ENCODE results near the gene CPZ. TPM values are rescaled to one million over a fixed set of nuclear protein-coding genes. Genes with fewer than 3 reads are reported as not detected.

The CPZ gene
- total RNA-seq, 1 experiment from 2014 or later = 26.9 TPM

DNA sequence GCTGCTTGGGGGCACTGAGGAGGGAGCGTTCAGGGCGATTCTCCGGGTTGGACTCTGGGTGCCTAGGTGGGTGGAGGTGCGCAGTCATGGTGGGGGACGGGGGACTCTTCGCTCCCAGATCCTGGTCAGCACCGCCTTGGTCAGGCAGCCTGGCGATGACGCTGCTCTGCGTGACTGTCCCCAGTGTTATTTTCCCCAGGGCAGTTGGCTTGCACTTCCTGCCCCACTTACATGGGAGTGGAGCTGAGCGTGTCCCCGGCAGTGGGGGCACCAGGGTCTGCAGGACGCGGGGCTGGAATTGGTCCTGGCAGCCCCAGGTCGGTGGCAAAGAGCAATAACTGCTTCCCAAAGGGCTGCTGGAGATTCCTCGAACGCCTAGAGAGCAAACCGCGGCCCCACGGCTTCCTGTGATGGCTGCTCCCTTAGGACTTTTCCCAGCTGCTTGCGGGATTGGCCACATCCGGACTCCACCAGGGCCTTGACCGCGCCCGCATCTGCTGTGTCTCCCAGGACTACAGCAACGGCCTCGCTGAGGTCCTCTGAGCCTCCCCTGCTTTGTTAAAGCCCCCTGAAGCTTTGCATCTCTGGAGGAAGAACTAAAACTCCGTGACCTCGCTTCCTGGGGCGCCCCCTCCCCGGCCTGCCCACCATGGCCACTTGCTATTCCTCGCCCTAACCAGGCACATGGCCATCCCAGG is 47.7 kb upstream of the CPZ start (continued):
- TF ChIP-seq ZBTB43 (CRISPR knock-in tag; IDR thresholded peaks at IDR 0.05) = no peak
- TF ChIP-seq MYBL2 (CRISPR knock-in tag; IDR thresholded peaks at IDR 0.05) = no peak
- no peak for TF ChIP-seq JUN (CRISPR knock-in tag; IDR thresholded peaks at IDR 0.05)
- TF ChIP-seq GTF2I (CRISPR knock-in tag; conservative IDR thresholded peaks at IDR 0.05) = no peak
- no peak for TF ChIP-seq NR1H2 (CRISPR knock-in tag; IDR thresholded peaks at IDR 0.05)
- no peak for TF ChIP-seq GRHL2 (CRISPR knock-in tag; IDR thresholded peaks at IDR 0.05; ENCODE audit: insufficient replicate concordance, severe bottlenecking)

DNA sequence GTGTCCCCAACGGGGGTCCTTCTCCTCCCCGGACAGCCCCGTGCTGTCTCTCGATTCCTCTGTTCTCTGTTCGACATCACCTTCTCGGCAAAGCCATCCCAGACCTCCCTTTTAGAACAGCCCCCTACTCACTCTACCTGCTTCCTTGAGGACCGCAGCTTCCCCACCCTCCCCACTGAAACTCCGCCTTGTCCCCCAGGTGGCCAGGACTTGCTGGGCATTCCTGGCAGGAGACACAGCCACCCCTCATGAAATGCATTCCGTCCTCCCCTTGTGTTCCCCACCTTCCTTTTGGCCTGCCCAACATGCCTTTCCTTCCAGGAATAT is 47.2 kb upstream of the CPZ start:
- TF ChIP-seq HMGA2 (CRISPR knock-in tag; IDR thresholded peaks at IDR 0.05) (no peak), GABPB1 (CRISPR knock-in tag; IDR thresholded peaks at IDR 0.05) (no peak), ERG (CRISPR knock-in tag; IDR thresholded peaks at IDR 0.05) (no peak), JAZF1 (CRISPR knock-in tag; IDR thresholded peaks at IDR 0.05) (no peak), ATF2 (CRISPR knock-in tag; IDR thresholded peaks at IDR 0.05; ENCODE audit: borderline replicate concordance, low read depth) (no peak), ETV6 (CRISPR knock-in tag; IDR thresholded peaks at IDR 0.05) (no peak), ZNF423 (CRISPR knock-in tag; IDR thresholded peaks at IDR 0.05) (no peak)
- TF ChIP-seq, protein P1, sequence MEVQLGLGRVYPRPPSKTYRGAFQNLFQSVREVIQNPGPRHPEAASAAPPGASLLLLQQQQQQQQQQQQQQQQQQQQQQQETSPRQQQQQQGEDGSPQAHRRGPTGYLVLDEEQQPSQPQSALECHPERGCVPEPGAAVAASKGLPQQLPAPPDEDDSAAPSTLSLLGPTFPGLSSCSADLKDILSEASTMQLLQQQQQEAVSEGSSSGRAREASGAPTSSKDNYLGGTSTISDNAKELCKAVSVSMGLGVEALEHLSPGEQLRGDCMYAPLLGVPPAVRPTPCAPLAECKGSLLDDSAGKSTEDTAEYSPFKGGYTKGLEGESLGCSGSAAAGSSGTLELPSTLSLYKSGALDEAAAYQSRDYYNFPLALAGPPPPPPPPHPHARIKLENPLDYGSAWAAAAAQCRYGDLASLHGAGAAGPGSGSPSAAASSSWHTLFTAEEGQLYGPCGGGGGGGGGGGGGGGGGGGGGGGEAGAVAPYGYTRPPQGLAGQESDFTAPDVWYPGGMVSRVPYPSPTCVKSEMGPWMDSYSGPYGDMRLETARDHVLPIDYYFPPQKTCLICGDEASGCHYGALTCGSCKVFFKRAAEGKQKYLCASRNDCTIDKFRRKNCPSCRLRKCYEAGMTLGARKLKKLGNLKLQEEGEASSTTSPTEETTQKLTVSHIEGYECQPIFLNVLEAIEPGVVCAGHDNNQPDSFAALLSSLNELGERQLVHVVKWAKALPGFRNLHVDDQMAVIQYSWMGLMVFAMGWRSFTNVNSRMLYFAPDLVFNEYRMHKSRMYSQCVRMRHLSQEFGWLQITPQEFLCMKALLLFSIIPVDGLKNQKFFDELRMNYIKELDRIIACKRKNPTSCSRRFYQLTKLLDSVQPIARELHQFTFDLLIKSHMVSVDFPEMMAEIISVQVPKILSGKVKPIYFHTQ (CRISPR knock-in tag; IDR thresholded peaks at IDR 0.05) = no peak
- peaks cover 18% of the 10 kb centered on the region for H3K4me1 Mint-ChIP-seq
- ChIA-PET CTCF (interaction anchor here (1.1 to 1.3 kb wide), 2 partner anchors 62 to 135 kb away, joined by 3 to 4 read pairs; no protein-coding TSS in a partner anchor), POLR2A (no interaction called here)
- no peaks in the 10 kb centered on the region for H3K36me3 Mint-ChIP-seq
- no peak for DNase-seq (ENCODE audit: low spot score)
- H3K4me3 Mint-ChIP-seq = no peak overlapping the region
- H3K27ac Mint-ChIP-seq = no peak overlapping the region
- H3K9me3 Mint-ChIP-seq = no peaks in the 10 kb centered on the region
- peaks cover 3% of the 10 kb centered on the region; the same call in 1 of the 2 replicates for H3K27me3 Mint-ChIP-seq (ENCODE audit: low read depth)
- ATAC-seq = no peak

DNA sequence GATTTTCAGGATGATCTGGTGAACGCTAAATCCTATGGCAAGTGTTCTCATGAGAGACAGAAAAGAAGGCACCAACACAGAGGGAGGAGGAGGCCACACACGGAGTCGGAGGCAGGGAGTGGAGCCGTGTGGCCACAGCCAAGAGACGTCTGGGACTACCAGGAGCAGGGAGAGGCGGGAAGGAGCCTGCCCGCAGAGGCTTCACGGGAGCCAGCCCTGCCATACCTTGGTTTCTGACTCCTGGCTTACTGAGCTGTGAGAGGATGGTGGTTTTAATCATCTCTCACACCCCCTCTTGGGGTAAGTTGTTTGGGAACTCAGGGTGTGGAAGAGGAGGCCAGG is 45.8 kb upstream of the CPZ start:
- ATAC-seq = peak; percentile 33
- Mint-ChIP-seq H3K4me3 (no peak overlapping the region), H3K4me1 (peaks cover 18% of the 10 kb centered on the region), H3K27me3 (ENCODE audit: low read depth) (peaks cover 3% of the 10 kb centered on the region; the same call in 1 of the 2 replicates), H3K9me3 (no peaks in the 10 kb centered on the region), H3K27ac (no peak overlapping the region), H3K36me3 (no peaks in the 10 kb centered on the region)
- CTCF ChIA-PET = interaction anchor here (0.6 to 4.8 kb wide), 22 partner anchors 10 to 227 kb away, joined by 3 to 32 read pairs (median 5); partner anchors contain the start of genes CPZ and GPR78
- POLR2A ChIA-PET = interaction anchor here (1.9 kb wide), 1 partner anchor 46 kb away, joined by 5 read pairs; the partner anchor contains the start of gene CPZ
- no peak for DNase-seq (ENCODE audit: low spot score)
- TF ChIP-seq ZNF396 (CRISPR knock-in tag; IDR thresholded peaks at IDR 0.05; ENCODE audit: borderline replicate concordance) (no peak), CREB1 (CRISPR knock-in tag; IDR thresholded peaks at IDR 0.05) (no peak), GTF2I (CRISPR knock-in tag; conservative IDR thresholded peaks at IDR 0.05) (no peak), ARID4B (CRISPR knock-in tag; IDR thresholded peaks at IDR 0.05; ENCODE audit: borderline replicate concordance) (no peak)
- TF ChIP-seq, protein P1 (CRISPR knock-in tag; IDR thresholded peaks at IDR 0.05) = no peak
- TF ChIP-seq, protein P2, sequence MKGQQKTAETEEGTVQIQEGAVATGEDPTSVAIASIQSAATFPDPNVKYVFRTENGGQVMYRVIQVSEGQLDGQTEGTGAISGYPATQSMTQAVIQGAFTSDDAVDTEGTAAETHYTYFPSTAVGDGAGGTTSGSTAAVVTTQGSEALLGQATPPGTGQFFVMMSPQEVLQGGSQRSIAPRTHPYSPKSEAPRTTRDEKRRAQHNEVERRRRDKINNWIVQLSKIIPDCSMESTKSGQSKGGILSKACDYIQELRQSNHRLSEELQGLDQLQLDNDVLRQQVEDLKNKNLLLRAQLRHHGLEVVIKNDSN (CRISPR knock-in tag; IDR thresholded peaks at IDR 0.05) = no peak
